GM19455 (cell line): ENCODE measurements around the gene BBIP1.

Experiments used
- ATAC-seq: cut with Tn5 transposase; IDR thresholded peaks from one replicate; pipeline ENCODE4 v1.9.1; 2021; ENCODE audit not compliant: unreplicated experiment

Gene BBIP1

GRCh38 chr10:110863956-110864355 is 55.0 kb downstream of the BBIP1 start:
- no peak for ATAC-seq

- no peak for ATAC-seq
These were observed 55.6 kb downstream of the BBIP1 start for GRCh38 chr10:110863361-110863760.

GRCh38 chr10:110862961-110863360 is 56.0 kb downstream of the BBIP1 start:
- ATAC-seq: no peak

GRCh38 chr10:110861930-110862649 is 56.9 kb downstream of the BBIP1 start:
- ATAC-seq: no peak

- no peak for ATAC-seq
These were observed 57.5 kb downstream of the BBIP1 start for GRCh38 chr10:110861476-110861875.

GRCh38 chr10:110860576-110861241 is 58.3 kb downstream of the BBIP1 start:
- ATAC-seq: peak; percentile 55

GRCh38 chr10:110859973-110860376 is 59.0 kb downstream of the BBIP1 start:
- no peak for ATAC-seq

GRCh38 chr10:110859206-110859972 is 59.6 kb downstream of the BBIP1 start:
- ATAC-seq: no peak

GRCh38 chr10:110858297-110858934 is 60.6 kb downstream of the BBIP1 start:
- ATAC-seq: no peak

GRCh38 chr10:110857265-110858171 is 61.5 kb downstream of the BBIP1 start:
- no peak for ATAC-seq

- no peak for ATAC-seq
These were observed 64.9 kb downstream of the BBIP1 start for GRCh38 chr10:110853921-110854605.

- ATAC-seq: no peak
These were observed 66.0 kb downstream of the BBIP1 start for GRCh38 chr10:110852947-110853346.

GRCh38 chr10:110852255-110852896 is 66.6 kb downstream of the BBIP1 start:
- ATAC-seq: no peak

GRCh38 chr10:110851020-110851612 is 67.9 kb downstream of the BBIP1 start:
- ATAC-seq: no peak

- ATAC-seq: no peak
These were observed 68.9 kb downstream of the BBIP1 start for GRCh38 chr10:110850099-110850498.
